Measurements from ENCODE around the gene ADH7. TPM values are rescaled to one million over a fixed set of nuclear protein-coding genes. Genes with fewer than 3 reads are reported as not detected.

The ADH7 gene
- total RNA-seq, 6 donors from 2014 or later, result 0.15 to 9.2 (median 0.30) TPM; not detected in 3

- Histone ChIP-seq H3K9me3 (no peaks in the 10 kb centered on the region), H3K4me1 (no peaks in the 10 kb centered on the region), H3K27ac (no peak overlapping the region), H3K36me3 (no peaks in the 10 kb centered on the region), H3K27me3 (no peaks in the 10 kb centered on the region), H3K4me3 (no peak overlapping the region)
- TF ChIP-seq CTCF (IDR thresholded peaks at IDR 0.05), result no peak
- no peak for TF ChIP-seq POLR2AphosphoS5 (IDR thresholded peaks at IDR 0.05)
- TF ChIP-seq POLR2A (IDR thresholded peaks at IDR 0.05), result no peak
- no peak for TF ChIP-seq EP300 (IDR thresholded peaks at IDR 0.05)
- ATAC-seq (ENCODE audit: low FRiP score in 2 of 2) (no peak), DNase-seq (no peak)
- 79 to 87% methylated on average over 1 of the region's 1 CpG for WGBS, 2 donors
These were observed 68.7 kb downstream of the ADH7 start for GRCh38 chr4:99366491-99366890.

- no peak for TF ChIP-seq POLR2AphosphoS5 (IDR thresholded peaks at IDR 0.05)
- TF ChIP-seq EP300 (IDR thresholded peaks at IDR 0.05), result no peak
- no peak for TF ChIP-seq CTCF (IDR thresholded peaks at IDR 0.05)
- no peak for TF ChIP-seq POLR2A (IDR thresholded peaks at IDR 0.05)
These were observed 72.4 kb downstream of the ADH7 start for GRCh38 chr4:99362768-99363167.

More at GRCh38 chr4:99362768-99363167, 72.4 kb downstream of the ADH7 start:
- Histone ChIP-seq H3K9me3 (peaks cover 0 to 9% (median 0%) of the 10 kb centered on the region in 4 donors), H3K4me1 (no peaks in the 10 kb centered on the region), H3K27ac (peak overlapping the region in 2 of 4 donors; percentile 35 to 40), H3K36me3 (no peaks in the 10 kb centered on the region), H3K4me3 (no peak overlapping the region), H3K27me3 (no peaks in the 10 kb centered on the region)
- ATAC-seq (ENCODE audit: low FRiP score in 2 of 2), result no peak
- no peak for DNase-seq

Other genes with a start within 250 kb of the ADH7 start
- 1 to 10 TPM in 1 of 6 donors, under 1 TPM in 3, not detected in 2; 0.30 to 1.3 (median 0.39) TPM for gene ADH6, start 216.1 kb downstream of the ADH7 start, total RNA-seq
- gene ADH1A, start 144.4 kb downstream of the ADH7 start, total RNA-seq, result 1 to 10 TPM in 2 of 6 donors, not detected in 4; 1.9 to 3.4 TPM
- gene ADH1B, start 113.9 kb downstream of the ADH7 start, total RNA-seq, result 100 to 1,000 TPM; 126 to 887 (median 394) TPM
- 10 to 100 TPM in 2 of 6 donors, 1 to 10 TPM in 4; 2.0 to 57.7 (median 7.6) TPM for gene ADH1C, start 82.6 kb downstream of the ADH7 start, total RNA-seq
- gene C4orf17, start 75.7 kb upstream of the ADH7 start, total RNA-seq, result not detected
- 10 to 100 TPM in 2 of 6 donors, 1 to 10 TPM in 3, under 1 TPM in 1; 1.00 to 22.8 (median 5.2) TPM for gene TRMT10A, start 128.7 kb upstream of the ADH7 start, total RNA-seq
- gene MTTP, start 139.5 kb upstream of the ADH7 start, total RNA-seq, result under 1 TPM in 5 of 6 donors, not detected in 1; 0.22 to 0.79 (median 0.47) TPM
- gene C4orf54, start 222.5 kb upstream of the ADH7 start, total RNA-seq, result under 1 TPM in 2 of 6 donors, not detected in 4; 0.03 TPM

Measured in upper lobe of left lung (tissue), 6 donors.